GM20000 (cell line): ENCODE results near the gene SMIM11.
"Not testable (repeated sequence)": the region's sequence is repeated elsewhere in the genome, so short reads cannot be mapped to it uniquely, and the experiment has no call there.

ENCODE experiments used
- DNase-seq: peaks from one replicate; pipeline ENCODE4 v3.0.0; 2012; ENCODE audit warnings: low spot score

The SMIM11 gene

GRCh38 chr21:34406102-34406501 lies 30.8 kb downstream of the SMIM11 start:
- DNase-seq: not testable (repeated sequence)

- DNase-seq: not testable (repeated sequence)
These were observed 31.4 kb downstream of the SMIM11 start for GRCh38 chr21:34406676-34407075.

- not testable (repeated sequence) for DNase-seq
These were observed 32.0 kb downstream of the SMIM11 start for GRCh38 chr21:34407294-34407693.

GRCh38 chr21:34417448-34418077 lies 42.3 kb downstream of the SMIM11 start:
- DNase-seq: not testable (repeated sequence)

- not testable (repeated sequence) for DNase-seq
These were observed 48.5 kb downstream of the SMIM11 start, which contains the start of gene SMIM34 for GRCh38 chr21:34423805-34424204. Gene SMIM34 (minus strand): TSS chr21:34423951. CDS start chr21:34423839, 112 bp downstream.

GRCh38 chr21:34427339-34427738 lies 52.0 kb downstream of the SMIM11 start:
- not testable (repeated sequence) for DNase-seq

GRCh38 chr21:34428441-34428840 lies 53.1 kb downstream of the SMIM11 start:
- not testable (repeated sequence) for DNase-seq

- DNase-seq: not testable (repeated sequence)
These were observed 54.4 kb downstream of the SMIM11 start for GRCh38 chr21:34429710-34430109.
